Measurements from ENCODE around the gene BIK.

- no peak for TF ChIP-seq CTCF (IDR thresholded peaks at IDR 0.05)
- no peak for TF ChIP-seq POLR2A (IDR thresholded peaks at IDR 0.05)
These were observed 34.4 kb downstream of the BIK start for GRCh38 chr22:43144949-43145348.
